Astrocyte (in vitro differentiated cells and primary cell): ENCODE results near the gene INPP5A.

Experiments used
- CTCF ChIP-seq: IDR thresholded peaks from 2 replicates; pipeline ENCODE4 v1.5.1; 2011; ENCODE audit warnings: low read depth, mild to moderate bottlenecking, inconsistent platforms, low read length, moderate library complexity; ENCODE audit not compliant: insufficient read depth
- EZH2 ChIP-seq: IDR thresholded peaks from 2 replicates; pipeline ENCODE4 v1.6.1; 2012; ENCODE audit warnings: mild to moderate bottlenecking, low read length, inconsistent platforms; ENCODE audit not compliant: insufficient read depth

- TF ChIP-seq CTCF (no peak), EZH2 (no peak)
These were observed 9.2 kb downstream of the INPP5A start for GRCh38 chr10:132546567-132547420.
